HepG2 (cell line): ENCODE measurements around the gene MAPK8IP3. TPM values are rescaled to one million over a fixed set of nuclear protein-coding genes. Genes with fewer than 3 reads are reported as not detected.
A peak's percentile ranks its signal among the peaks of the same experiment; 100 is the strongest.

Source experiments
- ATF1 ChIP-seq: IDR thresholded peaks from 2 replicates; pipeline ENCODE4 v1.6.1; 2016; ENCODE audit warnings: mild to moderate bottlenecking, control low read depth
- BATF2 ChIP-seq: sonication (generic); formaldehyde crosslinking; IDR thresholded peaks from 2 replicates; pipeline ENCODE4 v1.8.0; 2022; ENCODE audit warnings: mild to moderate bottlenecking, missing genetic modification reagents, moderate library complexity
- CENPBD1 ChIP-seq: sonication (generic); formaldehyde crosslinking; IDR thresholded peaks from 2 replicates; pipeline ENCODE4 v1.8.0; 2022; ENCODE audit warnings: missing genetic modification reagents, low read depth, mild to moderate bottlenecking, borderline replicate concordance
- IRF9 ChIP-seq: sonication (generic); formaldehyde crosslinking; IDR thresholded peaks from 2 replicates; pipeline ENCODE4 v1.8.0; 2022; ENCODE audit warnings: missing genetic modification reagents, mild to moderate bottlenecking, borderline replicate concordance
- MAX ChIP-seq: IDR thresholded peaks from 2 replicates; pipeline ENCODE4 v1.6.1; 2012; ENCODE audit warnings: inconsistent platforms
- TEAD3 ChIP-seq: optimal IDR thresholded peaks from 2 replicates; pipeline ENCODE3; 2016; ENCODE audit warnings: borderline replicate concordance
- THAP9 ChIP-seq: sonication (generic); formaldehyde crosslinking; IDR thresholded peaks from 2 replicates; pipeline ENCODE4; 2020; ENCODE audit warnings: missing genetic modification reagents, mild to moderate bottlenecking, borderline replicate concordance
- ZBTB42 ChIP-seq: sonication (generic); formaldehyde crosslinking; IDR thresholded peaks from 2 replicates; pipeline ENCODE4 v1.5.0; 2020; ENCODE audit warnings: mild to moderate bottlenecking, missing genetic modification reagents
- ZBTB46 ChIP-seq: sonication (generic); formaldehyde crosslinking; IDR thresholded peaks from 2 replicates; pipeline ENCODE4 v1.4.0; 2020; ENCODE audit warnings: mild to moderate bottlenecking, missing genetic modification reagents, borderline replicate concordance
- ZFY ChIP-seq: sonication (generic); formaldehyde crosslinking; IDR thresholded peaks from 2 replicates; pipeline ENCODE4 v1.4.0; 2020; ENCODE audit warnings: missing genetic modification reagents
- ZNF136 ChIP-seq: sonication (generic); formaldehyde crosslinking; IDR thresholded peaks from 2 replicates; pipeline ENCODE4 v1.8.1; 2022; ENCODE audit warnings: low read depth, mild to moderate bottlenecking, moderate library complexity, missing genetic modification reagents
- ZNF18 ChIP-seq: sonication (generic); formaldehyde crosslinking; IDR thresholded peaks from 2 replicates; pipeline ENCODE4 v1.8.0; 2022; ENCODE audit warnings: mild to moderate bottlenecking, missing genetic modification reagents; ENCODE audit not compliant: insufficient replicate concordance
- ZNF263 ChIP-seq: sonication (generic); formaldehyde crosslinking; IDR thresholded peaks from 2 replicates; pipeline ENCODE4 v1.4.0; 2020; ENCODE audit warnings: missing genetic modification reagents
- ZNF430 ChIP-seq: sonication (generic); formaldehyde crosslinking; IDR thresholded peaks from 2 replicates; pipeline ENCODE4 v1.9.0; 2021; ENCODE audit warnings: mild to moderate bottlenecking, missing genetic modification reagents
- ZNF567 ChIP-seq: sonication (generic); formaldehyde crosslinking; IDR thresholded peaks from 2 replicates; pipeline ENCODE4 v1.8.1; 2023; ENCODE audit warnings: mild to moderate bottlenecking, missing genetic modification reagents, borderline replicate concordance
- ZNF83 ChIP-seq: sonication (generic); formaldehyde crosslinking; IDR thresholded peaks from 2 replicates; pipeline ENCODE4 v1.4.0; 2020; ENCODE audit warnings: missing genetic modification reagents, mild to moderate bottlenecking, borderline replicate concordance
- ZNF850 ChIP-seq: sonication (generic); formaldehyde crosslinking; conservative IDR thresholded peaks from 2 replicates; pipeline ENCODE4 v1.9.0; 2021; ENCODE audit warnings: mild to moderate bottlenecking, missing genetic modification reagents
- polyA plus RNA-seq, 8 experiments: library from polyadenylated mRNA; depleted of rRNA in 3 of 8; stranded (reverse) in 7 of 8; unstranded in 1 of 8; fragments of >200 nt; fragmentation: Illumina TruSeq in 4 of 8; extraction: Trizol in 4 of 8; gene quantifications; 2 replicates each; pipeline versions ENCODE4 v1.2.1 to v1.2.3, GENCODE V29; 2011 to 2016; ENCODE audit warnings: low read depth in 4 of 8, missing spikeins in 1 of 8, mixed read lengths in 1 of 8; ENCODE audit not compliant: insufficient read depth in 1 of 8
- total RNA-seq, 5 experiments: library from RNA; depleted of rRNA; stranded (reverse); fragments of >200 nt; fragmentation: Illumina TruSeq; extraction: Trizol; gene quantifications; 2 replicates each; pipeline ENCODE4 v1.2.3, GENCODE V29; 2016; ENCODE audit warnings: low read depth in 1 of 5

The MAPK8IP3 gene
- total and polyA plus RNA-seq, 2 of the 13 experiments (the other 11 are each of a cell fraction or from before 2014, with no cell fraction given), result 25.1 to 41.7 TPM

GRCh38 chr16:1782408-1783264 is 76.6 kb downstream of the MAPK8IP3 start, which contains the start of the genes NUBP2 and SPSB3 (continued):
- TF ChIP-seq ZNF18 (CRISPR knock-in tag) (no peak), ZNF567 (CRISPR knock-in tag) (0 out of 2 replicates have a peak, but pooled peaks have one; percentile 75), ZNF430 (0 out of 2 replicates have a peak, but pooled peaks have one; percentile 13), ZBTB46 (CRISPR knock-in tag) (no peak), IRF9 (CRISPR knock-in tag) (peak; percentile 65; the same call in 1 of the 2 replicates), BATF2 (no peak), MAX (peak; percentile 18), ATF1 (peak; percentile 98), ZFY (CRISPR knock-in tag) (peak; percentile 81), TEAD3 (peak; percentile 14), ZNF136 (CRISPR knock-in tag) (no peak), ZNF83 (CRISPR knock-in tag) (no peak), ZNF850 (no peak), CENPBD1 (CRISPR knock-in tag) (no peak), ZNF263 (CRISPR knock-in tag) (no peak), THAP9 (CRISPR knock-in tag) (peak; percentile 32; the same call in 1 of the 2 replicates), ZBTB42 (CRISPR knock-in tag) (no peak)
